Measurements from ENCODE around the gene IGHMBP2.

DNA sequence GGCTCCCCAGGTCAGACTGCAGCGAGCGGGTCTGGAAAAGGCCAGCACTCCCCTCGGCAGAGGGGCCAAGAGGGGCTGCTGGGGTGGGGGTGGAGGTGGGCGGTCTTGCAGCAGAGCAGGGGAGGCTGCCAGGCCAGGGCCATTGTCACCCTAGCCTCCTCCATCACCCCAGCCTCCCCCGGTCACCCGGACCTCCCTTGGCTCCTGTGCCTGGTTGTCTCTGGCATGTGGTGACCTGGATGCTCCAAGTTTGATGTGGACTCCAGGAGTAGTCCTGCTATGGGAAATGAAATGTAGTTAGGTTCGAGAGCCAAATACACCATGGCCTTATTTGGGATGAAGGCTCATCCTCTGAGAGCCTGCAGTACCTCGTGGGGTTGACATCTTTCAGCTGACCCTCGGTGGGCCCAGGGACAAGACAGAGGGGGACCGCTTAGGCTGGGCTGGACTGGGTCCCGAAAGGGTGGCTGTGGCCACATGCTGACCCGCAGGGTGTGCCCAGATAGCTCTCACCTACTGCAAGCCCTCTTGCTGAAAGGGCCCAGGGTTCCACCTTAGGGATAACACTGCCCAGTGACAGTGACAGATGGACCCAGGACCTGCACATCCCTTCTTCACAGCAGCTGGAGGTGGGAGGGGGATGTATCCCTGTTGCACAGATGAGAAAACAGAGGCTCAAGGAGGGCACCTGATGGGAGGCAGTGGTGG lies 53.0 kb downstream of the IGHMBP2 start:
- no peak for TF ChIP-seq EZH2 (IDR thresholded peaks at IDR 0.05; ENCODE audit: borderline replicate concordance, low read length)
- TF ChIP-seq, protein P1, sequence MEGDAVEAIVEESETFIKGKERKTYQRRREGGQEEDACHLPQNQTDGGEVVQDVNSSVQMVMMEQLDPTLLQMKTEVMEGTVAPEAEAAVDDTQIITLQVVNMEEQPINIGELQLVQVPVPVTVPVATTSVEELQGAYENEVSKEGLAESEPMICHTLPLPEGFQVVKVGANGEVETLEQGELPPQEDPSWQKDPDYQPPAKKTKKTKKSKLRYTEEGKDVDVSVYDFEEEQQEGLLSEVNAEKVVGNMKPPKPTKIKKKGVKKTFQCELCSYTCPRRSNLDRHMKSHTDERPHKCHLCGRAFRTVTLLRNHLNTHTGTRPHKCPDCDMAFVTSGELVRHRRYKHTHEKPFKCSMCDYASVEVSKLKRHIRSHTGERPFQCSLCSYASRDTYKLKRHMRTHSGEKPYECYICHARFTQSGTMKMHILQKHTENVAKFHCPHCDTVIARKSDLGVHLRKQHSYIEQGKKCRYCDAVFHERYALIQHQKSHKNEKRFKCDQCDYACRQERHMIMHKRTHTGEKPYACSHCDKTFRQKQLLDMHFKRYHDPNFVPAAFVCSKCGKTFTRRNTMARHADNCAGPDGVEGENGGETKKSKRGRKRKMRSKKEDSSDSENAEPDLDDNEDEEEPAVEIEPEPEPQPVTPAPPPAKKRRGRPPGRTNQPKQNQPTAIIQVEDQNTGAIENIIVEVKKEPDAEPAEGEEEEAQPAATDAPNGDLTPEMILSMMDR (IDR thresholded peaks at IDR 0.05; ENCODE audit: low read length) = no peak

Measured in OCI-LY1 (cell line).